GM23338 (cell line): Measurements from ENCODE around the gene LILRB1. TPM values are rescaled to one million over a fixed set of nuclear protein-coding genes. Genes with fewer than 3 reads are reported as not detected.
"Not testable (repeated sequence)": the region's sequence is repeated elsewhere in the genome, so short reads cannot be mapped to it uniquely, and the experiment has no call there.

ENCODE experiments used
- ATAC-seq: fragments of 200-7000 bp; cut with Tn5 transposase; 3 replicates; pipeline ENCODE4 v1.9.1; 2020
- DNase-seq: peaks from one replicate; pipeline ENCODE4 v3.0.0-alpha.2; 2015; ENCODE audit warnings: low spot score
- H2AFZ ChIP-seq: fragments of 200-600 bp; sonication (generic); 2 replicates; pipeline ENCODE4 v1.8.0; 2016; ENCODE audit warnings: antibody characterized with exemption, mild to moderate bottlenecking, moderate library complexity
- H3F3A ChIP-seq: fragments of 200-600 bp; sonication (generic); replicated peaks from 2 replicates; pipeline ENCODE4 v1.8.0; 2017; ENCODE audit warnings: antibody characterized with exemption, mixed run types, low read depth
- H3K27ac ChIP-seq: fragments of 200-600 bp; sonication (generic); 2 replicates; pipeline ENCODE4 v1.6.1; 2016; ENCODE audit warnings: low read depth
- H3K27me3 ChIP-seq: fragments of 200-600 bp; sonication (generic); 2 replicates; pipeline ENCODE4 v1.8.0; 2016; ENCODE audit warnings: mild to moderate bottlenecking, mixed run types, moderate library complexity; ENCODE audit not compliant: insufficient read depth
- H3K36me3 ChIP-seq: fragments of 200-600 bp; sonication (generic); 2 replicates; pipeline ENCODE4 v1.8.0; 2016; ENCODE audit warnings: mild to moderate bottlenecking; ENCODE audit not compliant: insufficient read depth
- H3K4me1 ChIP-seq: fragments of 200-600 bp; sonication (generic); 2 replicates; pipeline ENCODE4 v1.8.0; 2016; ENCODE audit warnings: mild to moderate bottlenecking, moderate library complexity; ENCODE audit not compliant: insufficient read depth
- H3K4me2 ChIP-seq: fragments of 200-600 bp; sonication (generic); 2 replicates; pipeline ENCODE4 v1.7.1; 2017; ENCODE audit warnings: mixed run types
- H3K4me3 ChIP-seq: fragments of 200-600 bp; sonication (generic); 2 replicates; pipeline ENCODE4 v1.6.1; 2016; ENCODE audit warnings: mixed run types
- H3K79me2 ChIP-seq: fragments of 200-600 bp; sonication (generic); replicated peaks from 2 replicates; pipeline ENCODE4 v1.8.0; 2017; ENCODE audit warnings: mild to moderate bottlenecking; ENCODE audit not compliant: insufficient read depth
- H3K9me2 ChIP-seq: fragments of 200-600 bp; sonication (generic); 2 replicates; pipeline ENCODE4 v1.8.0; 2017; ENCODE audit not compliant: insufficient read depth
- H4K20me1 ChIP-seq: fragments of 200-600 bp; sonication (generic); replicated peaks from 2 replicates; pipeline ENCODE4 v1.8.0; 2017; ENCODE audit warnings: mild to moderate bottlenecking; ENCODE audit not compliant: insufficient read depth
- H3K27ac Mint-ChIP-seq: 2 replicates; pipeline ENCODE4 v1.8.0; 2020; ENCODE audit warnings: inconsistent platforms, mild to moderate bottlenecking, moderate library complexity, mixed read lengths
- H3K27me3 Mint-ChIP-seq: 3 replicates; pipeline ENCODE4 v1.8.0; 2022; ENCODE audit warnings: low read depth, mild to moderate bottlenecking, moderate library complexity, mixed read lengths, inconsistent platforms; ENCODE audit not compliant: insufficient read depth, poor library complexity
- H3K36me3 Mint-ChIP-seq: 3 replicates; pipeline ENCODE4 v1.8.0; 2021; ENCODE audit warnings: low read depth, mild to moderate bottlenecking, inconsistent platforms, moderate library complexity, mixed read lengths
- H3K4me1 Mint-ChIP-seq: 3 replicates; pipeline ENCODE4 v1.8.0; 2020; ENCODE audit warnings: mild to moderate bottlenecking, inconsistent platforms, mixed read lengths
- H3K4me3 Mint-ChIP-seq: 3 replicates; pipeline ENCODE4 v1.8.0; 2021; ENCODE audit warnings: moderate library complexity, mild to moderate bottlenecking, inconsistent platforms, mixed read lengths
- H3K9me3 Mint-ChIP-seq: 3 replicates; pipeline ENCODE4 v1.8.0; 2020; ENCODE audit warnings: moderate library complexity, mild to moderate bottlenecking, inconsistent platforms, mixed read lengths
- JUNB ChIP-seq: IDR thresholded peaks from one replicate; pipeline ENCODE4 v1.6.1; 2016; ENCODE audit warnings: antibody characterized with exemption; ENCODE audit not compliant: unreplicated experiment
- POLR2AphosphoS5 ChIP-seq: IDR thresholded peaks from 2 replicates; pipeline ENCODE4 v1.6.1; 2016; ENCODE audit warnings: antibody characterized with exemption, low read depth
- REST ChIP-seq: IDR thresholded peaks from one replicate; pipeline ENCODE4 v1.6.1; 2018; ENCODE audit warnings: antibody characterized with exemption; ENCODE audit not compliant: unreplicated experiment
- STAT1 ChIP-seq: IDR thresholded peaks from one replicate; pipeline ENCODE4 v1.6.1; 2016; ENCODE audit warnings: antibody characterized with exemption; ENCODE audit not compliant: unreplicated experiment
- ZNF331 ChIP-seq: fragments of 250-450 bp; sonication (Bioruptor Pico); IDR thresholded peaks from 2 replicates; pipeline ENCODE4 v1.5.0; 2020; ENCODE audit warnings: low read depth, mild to moderate bottlenecking, moderate library complexity
- polyA plus RNA-seq: library from polyadenylated mRNA; unstranded; fragments of >200 nt; fragmentation: Nextera tagmentation; extraction: Ambion mirVana; gene quantifications from 2 replicates; pipeline ENCODE4 v1.2.1, GENCODE V29; 2016
- total RNA-seq: library from RNA; depleted of rRNA; stranded (reverse); fragments of >200 nt; shearing (Covaris generic); gene quantifications from 2 replicates; pipeline ENCODE4 v1.2.3, GENCODE V29; 2014
- TF ChIP-seq, protein P1 (sequence below), 2 experiments: fragments of 200-600 bp in 1 of 2; sonication (generic) in 1 of 2; conservative IDR thresholded peaks; 2 replicates each; pipeline versions ENCODE4 v1.5.1 to v1.6.1; 2016 to 2017; ENCODE audit warnings: antibody characterized with exemption in 2 of 2, low read depth in 2 of 2, mild to moderate bottlenecking in 2 of 2, moderate library complexity in 1 of 2
- TF ChIP-seq, protein P2 (sequence below): IDR thresholded peaks from 2 replicates; pipeline ENCODE4 v1.6.1; 2016; ENCODE audit warnings: antibody characterized with exemption

LILRB1 gene
- total and polyA plus RNA-seq, 2 experiments from 2014 or later: 0.14 TPM; not detected in 1

DNA sequence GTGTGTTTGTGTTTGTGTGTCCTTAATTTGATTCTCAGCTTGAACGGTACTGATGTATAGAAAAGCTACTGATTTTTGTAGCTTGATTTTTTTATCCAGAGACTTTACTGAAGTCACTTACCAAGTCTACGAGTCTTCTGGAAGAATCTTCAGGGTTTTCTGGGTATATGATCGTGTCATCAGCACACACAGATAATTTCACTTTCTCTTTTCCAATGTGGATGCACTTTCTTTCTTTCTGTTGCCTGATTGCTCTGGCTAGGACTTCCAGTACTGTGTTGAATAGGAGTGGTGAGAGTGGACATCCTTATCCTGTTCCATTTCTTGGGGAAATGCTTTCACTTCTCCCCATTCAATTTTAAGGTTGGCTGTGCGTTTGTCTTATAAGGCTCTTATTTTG, 7.9 kb upstream of the LILRB1 start:
- ATAC-seq (no peak), DNase-seq (no peak)
- H3K4me3 Mint-ChIP-seq: no peak overlapping the region
- Histone ChIP-seq H4K20me1 (no peaks in the 10 kb centered on the region), H3K27me3 (no peaks in the 10 kb centered on the region), H3K4me2 (no peak overlapping the region), H3K79me2 (no peaks in the 10 kb centered on the region), H3K36me3 (no peaks in the 10 kb centered on the region), H3K27ac (no peak overlapping the region), H3K4me1 (no peaks in the 10 kb centered on the region), H2AFZ (no peak overlapping the region), H3F3A (no peaks in the 10 kb centered on the region), H3K9me2 (no peaks in the 10 kb centered on the region), H3K4me3 (no peak overlapping the region)
- peaks cover 86% of the 10 kb centered on the region for H3K9me3 Mint-ChIP-seq
- peaks cover 2% of the 10 kb centered on the region for H3K27me3 Mint-ChIP-seq
- H3K36me3 Mint-ChIP-seq: peaks cover 30% of the 10 kb centered on the region
- TF ChIP-seq, protein P1, sequence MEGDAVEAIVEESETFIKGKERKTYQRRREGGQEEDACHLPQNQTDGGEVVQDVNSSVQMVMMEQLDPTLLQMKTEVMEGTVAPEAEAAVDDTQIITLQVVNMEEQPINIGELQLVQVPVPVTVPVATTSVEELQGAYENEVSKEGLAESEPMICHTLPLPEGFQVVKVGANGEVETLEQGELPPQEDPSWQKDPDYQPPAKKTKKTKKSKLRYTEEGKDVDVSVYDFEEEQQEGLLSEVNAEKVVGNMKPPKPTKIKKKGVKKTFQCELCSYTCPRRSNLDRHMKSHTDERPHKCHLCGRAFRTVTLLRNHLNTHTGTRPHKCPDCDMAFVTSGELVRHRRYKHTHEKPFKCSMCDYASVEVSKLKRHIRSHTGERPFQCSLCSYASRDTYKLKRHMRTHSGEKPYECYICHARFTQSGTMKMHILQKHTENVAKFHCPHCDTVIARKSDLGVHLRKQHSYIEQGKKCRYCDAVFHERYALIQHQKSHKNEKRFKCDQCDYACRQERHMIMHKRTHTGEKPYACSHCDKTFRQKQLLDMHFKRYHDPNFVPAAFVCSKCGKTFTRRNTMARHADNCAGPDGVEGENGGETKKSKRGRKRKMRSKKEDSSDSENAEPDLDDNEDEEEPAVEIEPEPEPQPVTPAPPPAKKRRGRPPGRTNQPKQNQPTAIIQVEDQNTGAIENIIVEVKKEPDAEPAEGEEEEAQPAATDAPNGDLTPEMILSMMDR (conservative IDR thresholded peaks at IDR 0.05; ENCODE audit: low read depth in 2 of 2): no peak
- TF ChIP-seq, protein P2, sequence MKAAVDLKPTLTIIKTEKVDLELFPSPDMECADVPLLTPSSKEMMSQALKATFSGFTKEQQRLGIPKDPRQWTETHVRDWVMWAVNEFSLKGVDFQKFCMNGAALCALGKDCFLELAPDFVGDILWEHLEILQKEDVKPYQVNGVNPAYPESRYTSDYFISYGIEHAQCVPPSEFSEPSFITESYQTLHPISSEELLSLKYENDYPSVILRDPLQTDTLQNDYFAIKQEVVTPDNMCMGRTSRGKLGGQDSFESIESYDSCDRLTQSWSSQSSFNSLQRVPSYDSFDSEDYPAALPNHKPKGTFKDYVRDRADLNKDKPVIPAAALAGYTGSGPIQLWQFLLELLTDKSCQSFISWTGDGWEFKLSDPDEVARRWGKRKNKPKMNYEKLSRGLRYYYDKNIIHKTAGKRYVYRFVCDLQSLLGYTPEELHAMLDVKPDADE: no peak
- no peak for TF ChIP-seq REST
- TF ChIP-seq POLR2AphosphoS5: no peak
- no peak for TF ChIP-seq ZNF331 (CRISPR knock-in tag)
- TF ChIP-seq JUNB: no peak
- TF ChIP-seq STAT1: no peak
- H3K27ac Mint-ChIP-seq: no peak overlapping the region
- H3K4me1 Mint-ChIP-seq: no peaks in the 10 kb centered on the region

DNA sequence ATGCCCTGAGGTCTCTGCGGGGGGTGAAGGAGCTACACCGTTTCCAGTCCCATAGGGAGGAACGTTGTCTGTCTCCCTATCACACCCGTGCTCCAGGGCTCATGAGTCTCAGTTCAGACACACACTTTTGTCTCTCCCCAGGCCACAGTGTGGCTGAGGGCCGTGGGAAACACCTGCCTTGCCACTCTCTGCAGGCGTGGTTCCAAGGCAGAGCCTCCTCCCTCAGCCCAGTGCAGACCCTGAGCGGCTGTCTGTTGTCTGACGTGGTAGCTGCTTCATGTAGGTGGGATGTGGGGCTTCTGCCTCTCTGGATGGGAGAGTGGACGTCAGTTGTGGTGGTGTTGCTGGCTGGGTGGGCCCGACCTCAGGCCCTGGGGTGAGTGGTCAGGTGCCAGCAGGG, 6.0 kb upstream of the LILRB1 start:
- peaks cover 89% of the 10 kb centered on the region for H3K9me3 Mint-ChIP-seq
- not testable (repeated sequence) for H3K27ac Mint-ChIP-seq, H3K4me3 Mint-ChIP-seq, H3K79me2 ChIP-seq, H3K36me3 ChIP-seq, DNase-seq, H2AFZ ChIP-seq, H3K27me3 Mint-ChIP-seq, H3K4me3 ChIP-seq, H3K4me1 Mint-ChIP-seq, H3K4me1 ChIP-seq, H3K4me2 ChIP-seq, H3K27ac ChIP-seq, H4K20me1 ChIP-seq, ATAC-seq, H3F3A ChIP-seq, H3K27me3 ChIP-seq, H3K9me2 ChIP-seq
- H3K36me3 Mint-ChIP-seq: peaks cover 45% of the 10 kb centered on the region

GRCh38 chr19:54624934-54625730, 5.2 kb upstream of the LILRB1 start:
- peaks cover 48% of the 10 kb centered on the region for H3K36me3 Mint-ChIP-seq
- not testable (repeated sequence) for H3K4me3 Mint-ChIP-seq, ATAC-seq

More at GRCh38 chr19:54624934-54625730, 5.2 kb upstream of the LILRB1 start:
- H3K27ac Mint-ChIP-seq, H3K27me3 Mint-ChIP-seq, H3K27ac ChIP-seq, H3K4me3 ChIP-seq, H3F3A ChIP-seq, H3K9me2 ChIP-seq, H3K4me1 Mint-ChIP-seq, H4K20me1 ChIP-seq, H3K4me2 ChIP-seq, DNase-seq, H3K4me1 ChIP-seq, H3K79me2 ChIP-seq, H2AFZ ChIP-seq, H3K36me3 ChIP-seq, H3K27me3 ChIP-seq: not testable (repeated sequence)
- peaks cover 90% of the 10 kb centered on the region for H3K9me3 Mint-ChIP-seq
